Measurements from ENCODE around the gene MSTO1.
"Not testable (repeated sequence)": the region's sequence is repeated elsewhere in the genome, so short reads cannot be mapped to it uniquely, and the experiment has no call there.

DNA sequence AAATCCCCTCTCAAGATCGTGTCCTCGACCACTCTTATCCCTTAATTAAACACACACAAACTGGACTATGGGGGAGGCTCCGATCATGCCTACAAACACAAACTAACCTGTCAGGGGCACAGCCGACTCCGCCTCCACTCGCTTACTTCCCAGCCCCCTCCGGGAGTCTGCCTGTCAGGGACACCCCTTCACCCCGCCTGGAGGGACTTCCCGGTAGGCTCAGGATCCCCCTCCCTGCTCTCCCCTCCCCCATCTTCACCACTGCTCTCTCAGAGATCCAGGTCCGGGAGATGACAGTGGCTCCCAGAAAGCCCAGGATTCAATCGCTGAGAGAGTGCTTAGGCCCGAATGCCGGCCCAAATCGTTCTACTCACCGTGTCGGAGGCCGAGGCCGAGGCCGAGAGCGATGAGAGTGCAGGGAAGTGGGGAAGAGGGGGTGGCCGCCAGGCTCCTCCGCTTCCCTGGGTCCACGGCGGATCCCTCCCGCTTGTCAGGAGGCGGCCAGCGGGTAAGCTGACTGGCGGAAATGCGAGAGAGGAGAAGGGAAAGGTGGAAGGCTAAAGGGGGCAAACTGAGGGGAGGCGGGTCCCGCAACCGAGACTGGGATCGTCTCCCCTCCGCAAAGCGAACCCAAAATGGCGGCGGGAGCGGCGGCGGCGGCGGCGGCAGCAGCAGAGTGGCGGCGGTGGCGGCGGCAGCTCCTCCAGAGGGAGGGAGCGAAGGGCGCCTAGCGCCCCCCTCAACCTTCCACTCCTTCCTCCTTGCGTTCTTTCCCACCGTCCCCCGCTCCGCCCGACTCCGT, 48.0 kb upstream of the MSTO1 start:
- TF ChIP-seq, protein P1, sequence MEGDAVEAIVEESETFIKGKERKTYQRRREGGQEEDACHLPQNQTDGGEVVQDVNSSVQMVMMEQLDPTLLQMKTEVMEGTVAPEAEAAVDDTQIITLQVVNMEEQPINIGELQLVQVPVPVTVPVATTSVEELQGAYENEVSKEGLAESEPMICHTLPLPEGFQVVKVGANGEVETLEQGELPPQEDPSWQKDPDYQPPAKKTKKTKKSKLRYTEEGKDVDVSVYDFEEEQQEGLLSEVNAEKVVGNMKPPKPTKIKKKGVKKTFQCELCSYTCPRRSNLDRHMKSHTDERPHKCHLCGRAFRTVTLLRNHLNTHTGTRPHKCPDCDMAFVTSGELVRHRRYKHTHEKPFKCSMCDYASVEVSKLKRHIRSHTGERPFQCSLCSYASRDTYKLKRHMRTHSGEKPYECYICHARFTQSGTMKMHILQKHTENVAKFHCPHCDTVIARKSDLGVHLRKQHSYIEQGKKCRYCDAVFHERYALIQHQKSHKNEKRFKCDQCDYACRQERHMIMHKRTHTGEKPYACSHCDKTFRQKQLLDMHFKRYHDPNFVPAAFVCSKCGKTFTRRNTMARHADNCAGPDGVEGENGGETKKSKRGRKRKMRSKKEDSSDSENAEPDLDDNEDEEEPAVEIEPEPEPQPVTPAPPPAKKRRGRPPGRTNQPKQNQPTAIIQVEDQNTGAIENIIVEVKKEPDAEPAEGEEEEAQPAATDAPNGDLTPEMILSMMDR (optimal IDR thresholded peaks at IDR 0.05 in 1 of 3, IDR thresholded peaks at IDR 0.05 in 1 of 3, conservative IDR thresholded peaks at IDR 0.05 in 1 of 3; ENCODE audit: extremely low read depth in 1 of 3, insufficient read depth in 2 of 3, low read length in 3 of 3): not testable (repeated sequence)
- not testable (repeated sequence) for TF ChIP-seq EZH2 (IDR thresholded peaks at IDR 0.05; ENCODE audit: low read length)

Measured in keratinocyte (primary cell).